Large intestine (tissue), 3 donors: Measurements from ENCODE around the gene HP. TPM values are rescaled to one million over a fixed set of nuclear protein-coding genes. Genes with fewer than 3 reads are reported as not detected.

Experiments used
- DNase-seq, 2 donors: peaks; one replicate each; pipeline versions ENCODE4 v3.0.0 to v3.0.0-alpha.2; 2013
- H3K27ac ChIP-seq: one replicate; pipeline ENCODE4 v1.5.1; 2013; ENCODE audit warnings: low read length
- H3K27me3 ChIP-seq: 2 replicates; pipeline ENCODE4 v1.6.1; 2013; ENCODE audit warnings: low read length; ENCODE audit not compliant: control insufficient read depth, insufficient read depth
- H3K36me3 ChIP-seq: 2 replicates; pipeline ENCODE4 v1.6.1; 2013; ENCODE audit warnings: low read length; ENCODE audit not compliant: control insufficient read depth, insufficient read depth
- H3K4me1 ChIP-seq: one replicate; pipeline ENCODE4 v1.6.1; 2013; ENCODE audit warnings: low read length; ENCODE audit not compliant: control insufficient read depth, insufficient read depth
- H3K4me3 ChIP-seq: one replicate; pipeline ENCODE4 v1.5.1; 2013; ENCODE audit warnings: low read length
- H3K9me3 ChIP-seq: one replicate; pipeline ENCODE4 v1.6.1; 2013; ENCODE audit warnings: mild to moderate bottlenecking, low read depth, low read length, moderate library complexity; ENCODE audit not compliant: control insufficient read depth
- WGBS: methylation state at CpG from one replicate; pipeline ENCODE4 v1.1.5; 2013; ENCODE audit warnings: low lambda C conversion rate; ENCODE audit not compliant: insufficient coverage; 5-methylcytosine and 5-hydroxymethylcytosine counted together
- polyA plus RNA-seq: library from polyadenylated mRNA; unstranded; fragments of 120-200 nt; gene quantifications from one replicate; pipeline ENCODE4 v1.2.1, GENCODE V29; 2013

The HP gene
- polyA plus RNA-seq, 1 donor: 0.73 TPM

GRCh38 chr16:72021043-72021442 is 33.3 kb upstream of the HP start:
- H3K4me1 ChIP-seq: no peaks in the 10 kb centered on the region
- no CpG with 5 or more reads among the region's 15 CpGs for WGBS
- no peak overlapping the region for H3K27ac ChIP-seq
- H3K36me3 ChIP-seq: peaks cover 57% of the 10 kb centered on the region
- H3K27me3 ChIP-seq: no peaks in the 10 kb centered on the region
- H3K4me3 ChIP-seq: no peak overlapping the region
- no peak for DNase-seq
- no peaks in the 10 kb centered on the region for H3K9me3 ChIP-seq

DNA sequence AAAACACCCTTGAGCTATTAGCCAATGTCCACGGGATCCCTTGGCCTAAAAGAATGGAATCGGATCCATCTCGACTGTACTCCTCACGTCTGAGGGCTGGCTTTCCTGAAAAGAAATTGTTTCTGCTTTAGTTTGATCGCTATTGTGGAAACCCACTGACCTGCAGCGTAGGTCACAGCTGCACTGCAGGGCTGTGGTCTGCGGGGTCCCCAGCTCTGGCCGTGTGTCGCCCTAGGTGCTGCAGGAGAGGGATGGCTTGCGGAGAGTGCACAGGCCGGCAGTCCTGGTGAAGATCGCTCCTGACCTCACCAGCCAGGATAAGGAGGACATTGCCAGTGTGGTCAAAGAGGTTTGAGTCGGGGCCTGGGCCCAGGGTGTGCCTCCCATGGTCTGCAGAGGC is 32.2 kb upstream of the HP start:
- no CpG with 5 or more reads among the region's 13 CpGs for WGBS
- H3K27ac ChIP-seq: no peak overlapping the region
- no peaks in the 10 kb centered on the region for H3K27me3 ChIP-seq
- peaks cover 51% of the 10 kb centered on the region for H3K36me3 ChIP-seq
- no peak for DNase-seq
- H3K9me3 ChIP-seq: no peaks in the 10 kb centered on the region
- no peaks in the 10 kb centered on the region for H3K4me1 ChIP-seq
- H3K4me3 ChIP-seq: no peak overlapping the region

GRCh38 chr16:72023962-72024361 is 30.3 kb upstream of the HP start:
- H3K36me3 ChIP-seq: peaks cover 44% of the 10 kb centered on the region
- H3K27ac ChIP-seq: no peak overlapping the region
- H3K4me1 ChIP-seq: no peaks in the 10 kb centered on the region
- no peaks in the 10 kb centered on the region for H3K9me3 ChIP-seq
- no peak for DNase-seq
- H3K4me3 ChIP-seq: no peak overlapping the region
- no peaks in the 10 kb centered on the region for H3K27me3 ChIP-seq
- 100% methylated on average over 1 of the region's 10 CpGs for WGBS

DNA sequence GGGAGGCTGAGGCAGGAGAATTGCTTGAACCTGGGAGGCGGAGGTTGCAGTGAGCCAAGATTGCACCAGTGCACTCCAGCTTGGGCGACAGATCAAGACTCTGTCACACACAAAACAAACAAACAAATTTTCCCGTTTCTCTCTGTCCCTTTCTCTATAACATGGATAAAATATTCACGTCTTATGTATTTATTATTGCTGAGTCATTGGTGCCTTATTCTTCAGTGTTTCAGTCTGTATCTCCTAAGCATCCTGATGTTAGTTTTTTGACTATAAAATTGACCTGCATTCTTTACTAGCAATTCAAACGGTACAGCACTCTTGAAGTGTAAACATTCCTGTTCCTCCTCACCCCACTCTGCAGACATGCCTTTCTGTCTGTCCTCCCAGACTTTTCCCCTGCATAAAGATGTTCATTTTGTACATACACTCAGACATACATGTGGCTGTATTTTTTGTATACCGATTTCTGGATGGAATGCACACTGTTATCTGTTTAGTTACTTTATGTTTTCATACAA is 29.4 kb upstream of the HP start:
- Histone ChIP-seq H3K27ac (no peak overlapping the region), H3K9me3 (no peaks in the 10 kb centered on the region), H3K4me1 (no peaks in the 10 kb centered on the region), H3K4me3 (no peak overlapping the region), H3K27me3 (no peaks in the 10 kb centered on the region), H3K36me3 (peaks cover 44% of the 10 kb centered on the region)
- no peak for DNase-seq
- WGBS: 100% methylated on average over 1 of the region's 6 CpGs

GRCh38 chr16:72025404-72026114 is 28.7 kb upstream of the HP start:
- no peak for DNase-seq

GRCh38 chr16:72027669-72028378 is 26.5 kb upstream of the HP start:
- WGBS: 100% methylated on average over 3 of the region's 6 CpGs

More at GRCh38 chr16:72025404-72026114, 28.7 kb upstream of the HP start:
- H3K36me3 ChIP-seq: peaks cover 42% of the 10 kb centered on the region
- H3K27ac ChIP-seq: no peak overlapping the region
- no peaks in the 10 kb centered on the region for H3K27me3 ChIP-seq
- no peaks in the 10 kb centered on the region for H3K9me3 ChIP-seq
- 83% methylated on average over 1 of the region's 19 CpGs for WGBS
- H3K4me1 ChIP-seq: no peaks in the 10 kb centered on the region
- H3K4me3 ChIP-seq: no peak overlapping the region

DNA sequence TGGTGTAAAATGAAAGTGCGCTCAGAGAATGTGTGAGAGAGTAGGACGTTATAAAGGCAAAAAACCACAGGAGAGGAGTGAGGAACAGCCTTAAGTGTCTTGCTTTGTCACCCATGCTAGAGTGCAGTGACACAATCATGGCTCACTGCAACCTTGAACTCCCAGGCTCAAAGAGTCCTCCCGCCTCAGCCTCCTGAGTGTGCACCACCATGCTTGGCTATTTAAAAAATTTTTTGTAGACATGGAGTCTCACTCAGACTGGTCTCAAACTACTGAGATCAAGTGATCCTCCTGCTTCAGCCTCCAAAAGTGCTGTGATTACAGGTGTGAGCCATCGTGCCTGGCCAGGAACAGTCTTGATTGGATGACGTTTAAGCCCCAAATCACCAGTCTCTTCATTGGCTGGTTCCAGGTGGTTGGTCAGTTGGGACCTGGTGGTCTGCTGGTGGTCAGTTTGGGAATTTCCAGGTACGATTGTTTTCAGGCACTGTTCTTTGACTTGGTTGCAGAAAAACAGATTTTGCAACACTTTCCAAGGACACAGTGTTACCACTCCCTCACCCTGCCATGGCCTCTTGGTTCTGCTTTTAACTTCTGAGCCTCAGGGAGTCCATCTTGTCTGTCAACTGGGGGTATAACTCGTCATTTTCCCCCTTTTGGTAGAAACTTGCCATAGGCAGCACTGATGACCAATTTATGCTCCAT is 24.6 kb upstream of the HP start:
- peaks cover 12% of the 10 kb centered on the region for H3K36me3 ChIP-seq

More at GRCh38 chr16:72027669-72028378, 26.5 kb upstream of the HP start:
- no peak for DNase-seq
- H3K4me3 ChIP-seq: no peak overlapping the region
- no peaks in the 10 kb centered on the region for H3K27me3 ChIP-seq
- no peaks in the 10 kb centered on the region for H3K4me1 ChIP-seq
- H3K9me3 ChIP-seq: no peaks in the 10 kb centered on the region
- H3K27ac ChIP-seq: no peak overlapping the region
- H3K36me3 ChIP-seq: peaks cover 27% of the 10 kb centered on the region

GRCh38 chr16:72033437-72033836 is 20.9 kb upstream of the HP start:
- Histone ChIP-seq H3K4me3 (no peak overlapping the region), H3K9me3 (no peaks in the 10 kb centered on the region)

More for the DNA sequence above, 24.6 kb upstream of the HP start:
- Histone ChIP-seq H3K27me3 (no peaks in the 10 kb centered on the region), H3K9me3 (no peaks in the 10 kb centered on the region), H3K4me3 (no peak overlapping the region), H3K27ac (no peak overlapping the region), H3K4me1 (no peaks in the 10 kb centered on the region)
- WGBS: 100% methylated on average over 1 of the region's 7 CpGs
- DNase-seq: no peak

GRCh38 chr16:72036098-72036497 is 18.2 kb upstream of the HP start:
- Histone ChIP-seq H3K27ac (no peak overlapping the region), H3K4me3 (no peak overlapping the region), H3K36me3 (no peaks in the 10 kb centered on the region), H3K27me3 (no peaks in the 10 kb centered on the region), H3K9me3 (no peaks in the 10 kb centered on the region), H3K4me1 (no peaks in the 10 kb centered on the region)
- WGBS: no CpG with 5 or more reads among the region's 5 CpGs
- no peak for DNase-seq

More at GRCh38 chr16:72033437-72033836, 20.9 kb upstream of the HP start:
- DNase-seq: no peak
- H3K27ac ChIP-seq: no peak overlapping the region
- no peaks in the 10 kb centered on the region for H3K36me3 ChIP-seq
- no peaks in the 10 kb centered on the region for H3K4me1 ChIP-seq
- H3K27me3 ChIP-seq: no peaks in the 10 kb centered on the region
- 86% methylated on average over 1 of the region's 4 CpGs for WGBS

GRCh38 chr16:72042157-72042660 is 12.1 kb upstream of the HP start:
- Histone ChIP-seq H3K27ac (no peak overlapping the region), H3K27me3 (no peaks in the 10 kb centered on the region), H3K9me3 (no peaks in the 10 kb centered on the region), H3K4me1 (no peaks in the 10 kb centered on the region), H3K4me3 (no peak overlapping the region), H3K36me3 (peaks cover 2% of the 10 kb centered on the region)
- 80% methylated on average over 2 of the region's 2 CpGs for WGBS
- peak in 1 of 2 donors; percentile 15 for DNase-seq
